HL-60 (cell line): Measurements from ENCODE around the gene CDC20.

Source experiments
- DNase-seq, 2 experiments: peaks; one replicate each; pipeline ENCODE4 v3.0.0-alpha.2; 2010 to 2020; ENCODE audit warnings: low read depth in 1 of 2, low spot score in 1 of 2
- H3K27ac ChIP-seq: fragments of 250-450 bp; sonication (Bioruptor Pico); replicated peaks from 2 replicates; pipeline ENCODE4 v1.5.1; 2020; ENCODE audit warnings: mild to moderate bottlenecking, moderate library complexity
- H3K27me3 ChIP-seq: fragments of 250-450 bp; sonication (Bioruptor Pico); 2 replicates; pipeline ENCODE4 v1.5.1; 2021; ENCODE audit warnings: mild to moderate bottlenecking, moderate library complexity; ENCODE audit not compliant: insufficient read depth, poor library complexity, severe bottlenecking
- H3K4me3 ChIP-seq: replicated peaks from 2 replicates; pipeline ENCODE4 v1.5.1; 2011; ENCODE audit warnings: mild to moderate bottlenecking, control low read depth, low read length; ENCODE audit not compliant: insufficient read depth
- CTCF ChIP-seq: IDR thresholded peaks from one replicate; pipeline ENCODE4 v1.5.1; 2011; ENCODE audit warnings: low read length, control low read depth, inconsistent platforms; ENCODE audit not compliant: insufficient read depth
- GABPA ChIP-seq: IDR thresholded peaks from 2 replicates; pipeline ENCODE4 v1.6.1; 2012; ENCODE audit warnings: low read depth
- POLR2AphosphoS5 ChIP-seq: IDR thresholded peaks from 2 replicates; pipeline ENCODE4 v1.6.1; 2012; ENCODE audit warnings: low read depth
- REST ChIP-seq: IDR thresholded peaks from 2 replicates; pipeline ENCODE4 v1.6.1; 2012; ENCODE audit warnings: low read depth; ENCODE audit not compliant: insufficient replicate concordance
- SPI1 ChIP-seq: IDR thresholded peaks from 2 replicates; pipeline ENCODE4 v1.6.1; 2012; ENCODE audit warnings: low read depth, mild to moderate bottlenecking, borderline replicate concordance

CDC20 gene

GRCh38 chr1:43324810-43325209, 34.0 kb upstream of the CDC20 start:
- no peaks in the 10 kb centered on the region for H3K27me3 ChIP-seq
- TF ChIP-seq SPI1 (no peak), CTCF (no peak)
- H3K27ac ChIP-seq, result no peak overlapping the region
- no peak overlapping the region for H3K4me3 ChIP-seq
- DNase-seq, result no peak

GRCh38 chr1:43325381-43325780, 33.4 kb upstream of the CDC20 start:
- no peaks in the 10 kb centered on the region for H3K27me3 ChIP-seq
- H3K4me3 ChIP-seq, result no peak overlapping the region
- DNase-seq, result no peak
- no peak for TF ChIP-seq REST
- TF ChIP-seq POLR2AphosphoS5, result no peak
- no peak for TF ChIP-seq GABPA
- no peak for TF ChIP-seq CTCF
- TF ChIP-seq SPI1, result no peak
- no peak overlapping the region for H3K27ac ChIP-seq

GRCh38 chr1:43327549-43328292, 31.1 kb upstream of the CDC20 start:
- TF ChIP-seq SPI1, result no peak
- no peak for TF ChIP-seq CTCF
- TF ChIP-seq GABPA, result no peak
- TF ChIP-seq POLR2AphosphoS5, result no peak
- no peak for TF ChIP-seq REST
- Histone ChIP-seq H3K27ac (no peak overlapping the region), H3K27me3 (no peaks in the 10 kb centered on the region), H3K4me3 (no peak overlapping the region)
- no peak for DNase-seq
